HepG2 (cell line): ENCODE results near the gene RGS14. TPM values are rescaled to one million over a fixed set of nuclear protein-coding genes. Genes with fewer than 3 reads are reported as not detected.

ENCODE experiments used
- ARHGAP35 ChIP-seq: sonication (generic); formaldehyde crosslinking; IDR thresholded peaks from 2 replicates; pipeline ENCODE4 v1.9.0; 2022; ENCODE audit warnings: mild to moderate bottlenecking, inconsistent platforms, moderate library complexity, missing genetic modification reagents, borderline replicate concordance
- BRF2 ChIP-seq: sonication (generic); formaldehyde crosslinking; IDR thresholded peaks from 2 replicates; pipeline ENCODE4 v1.8.1; 2022; ENCODE audit warnings: mild to moderate bottlenecking, missing genetic modification reagents
- FOXC1 ChIP-seq: sonication (generic); formaldehyde crosslinking; IDR thresholded peaks from 2 replicates; pipeline ENCODE4 v1.8.0; 2022; ENCODE audit warnings: mild to moderate bottlenecking, missing genetic modification reagents, borderline replicate concordance
- GTF2F1 ChIP-seq: fragments of 150-350 bp; IDR thresholded peaks from 2 replicates; pipeline ENCODE4 v1.6.1; 2014; ENCODE audit warnings: low read length
- HCFC1 ChIP-seq: fragments of 150-350 bp; IDR thresholded peaks from 2 replicates; pipeline ENCODE4 v1.6.1; 2014; ENCODE audit warnings: low read depth, low read length
- HMG20B ChIP-seq: conservative IDR thresholded peaks from 2 replicates; pipeline ENCODE4 v1.6.1; 2016; ENCODE audit warnings: missing genetic modification reagents, missing compliant biosample characterization
- KAT8 ChIP-seq: IDR thresholded peaks from 2 replicates; pipeline ENCODE4 v1.6.1; 2016; ENCODE audit warnings: missing genetic modification reagents, missing compliant biosample characterization
- PHF8 ChIP-seq: sonication (generic); formaldehyde crosslinking; IDR thresholded peaks from 2 replicates; pipeline ENCODE4 v1.5.0; 2020; ENCODE audit warnings: missing genetic modification reagents
- RORA ChIP-seq: sonication (generic); formaldehyde crosslinking; IDR thresholded peaks from 2 replicates; pipeline ENCODE4 v1.5.0; 2020; ENCODE audit warnings: mild to moderate bottlenecking, missing genetic modification reagents, moderate library complexity
- SIX4 ChIP-seq: sonication (generic); formaldehyde crosslinking; IDR thresholded peaks from 2 replicates; pipeline ENCODE4 v1.4.0; 2020; ENCODE audit warnings: missing genetic modification reagents
- ZKSCAN1 ChIP-seq: fragments of 150-350 bp; IDR thresholded peaks from 2 replicates; pipeline ENCODE4 v1.6.1; 2014; ENCODE audit warnings: low read length
- ZMYM2 ChIP-seq: sonication (generic); formaldehyde crosslinking; IDR thresholded peaks from 2 replicates; pipeline ENCODE4 v1.8.0; 2022; ENCODE audit warnings: mild to moderate bottlenecking, missing genetic modification reagents
- ZNF235 ChIP-seq: sonication (generic); formaldehyde crosslinking; IDR thresholded peaks from 2 replicates; pipeline ENCODE4 v1.8.1; 2023; ENCODE audit warnings: mild to moderate bottlenecking, missing genetic modification reagents, borderline replicate concordance
- ZNF878 ChIP-seq: sonication (generic); formaldehyde crosslinking; IDR thresholded peaks from 2 replicates; pipeline ENCODE4 v1.8.1; 2023; ENCODE audit warnings: mild to moderate bottlenecking, missing genetic modification reagents, moderate library complexity
- ZSCAN9 ChIP-seq: IDR thresholded peaks from 2 replicates; pipeline ENCODE4 v1.6.1; 2016; ENCODE audit warnings: borderline replicate concordance
- polyA plus RNA-seq, 8 experiments: library from polyadenylated mRNA; depleted of rRNA in 3 of 8; stranded (reverse) in 7 of 8; unstranded in 1 of 8; fragments of >200 nt; fragmentation: Illumina TruSeq in 4 of 8; extraction: Trizol in 4 of 8; gene quantifications; 2 replicates each; pipeline versions ENCODE4 v1.2.1 to v1.2.3, GENCODE V29; 2011 to 2016; ENCODE audit warnings: low read depth in 4 of 8, missing spikeins in 1 of 8, mixed read lengths in 1 of 8; ENCODE audit not compliant: insufficient read depth in 1 of 8
- total RNA-seq, 5 experiments: library from RNA; depleted of rRNA; stranded (reverse); fragments of >200 nt; fragmentation: Illumina TruSeq; extraction: Trizol; gene quantifications; 2 replicates each; pipeline ENCODE4 v1.2.3, GENCODE V29; 2016; ENCODE audit warnings: low read depth in 1 of 5
- TF ChIP-seq, protein P1 (sequence below): sonication (generic); formaldehyde crosslinking; IDR thresholded peaks from 2 replicates; pipeline ENCODE4 v1.5.0; 2020; ENCODE audit warnings: mild to moderate bottlenecking, missing genetic modification reagents
- TF ChIP-seq, protein P2 (sequence below): IDR thresholded peaks from 2 replicates; pipeline ENCODE4 v1.6.1; 2016; ENCODE audit warnings: low read depth, missing genetic modification reagents, missing compliant biosample characterization

Gene RGS14
- total and polyA plus RNA-seq, 2 of the 13 experiments (the other 11 are each of a cell fraction or from before 2014, with no cell fraction given), result 11.1 to 17.2 TPM

- TF ChIP-seq HCFC1, result peak; percentile 82
- TF ChIP-seq KAT8 (CRISPR knock-in tag), result peak; percentile 98
- TF ChIP-seq, protein P1, sequence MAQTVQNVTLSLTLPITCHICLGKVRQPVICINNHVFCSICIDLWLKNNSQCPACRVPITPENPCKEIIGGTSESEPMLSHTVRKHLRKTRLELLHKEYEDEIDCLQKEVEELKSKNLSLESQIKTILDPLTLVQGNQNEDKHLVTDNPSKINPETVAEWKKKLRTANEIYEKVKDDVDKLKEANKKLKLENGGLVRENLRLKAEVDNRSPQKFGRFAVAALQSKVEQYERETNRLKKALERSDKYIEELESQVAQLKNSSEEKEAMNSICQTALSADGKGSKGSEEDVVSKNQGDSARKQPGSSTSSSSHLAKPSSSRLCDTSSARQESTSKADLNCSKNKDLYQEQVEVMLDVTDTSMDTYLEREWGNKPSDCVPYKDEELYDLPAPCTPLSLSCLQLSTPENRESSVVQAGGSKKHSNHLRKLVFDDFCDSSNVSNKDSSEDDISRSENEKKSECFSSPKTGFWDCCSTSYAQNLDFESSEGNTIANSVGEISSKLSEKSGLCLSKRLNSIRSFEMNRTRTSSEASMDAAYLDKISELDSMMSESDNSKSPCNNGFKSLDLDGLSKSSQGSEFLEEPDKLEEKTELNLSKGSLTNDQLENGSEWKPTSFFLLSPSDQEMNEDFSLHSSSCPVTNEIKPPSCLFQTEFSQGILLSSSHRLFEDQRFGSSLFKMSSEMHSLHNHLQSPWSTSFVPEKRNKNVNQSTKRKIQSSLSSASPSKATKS (CRISPR knock-in tag), result no peak
- TF ChIP-seq GTF2F1, result no peak
- TF ChIP-seq BRF2 (CRISPR knock-in tag), result peak; percentile 63; the same call in 1 of the 2 replicates
- TF ChIP-seq ZNF878, result 0 out of 2 replicates have a peak, but pooled peaks have one; percentile 47
- TF ChIP-seq HMG20B (CRISPR knock-in tag), result no peak
- no peak for TF ChIP-seq ZMYM2 (CRISPR knock-in tag)
- TF ChIP-seq, protein P2, sequence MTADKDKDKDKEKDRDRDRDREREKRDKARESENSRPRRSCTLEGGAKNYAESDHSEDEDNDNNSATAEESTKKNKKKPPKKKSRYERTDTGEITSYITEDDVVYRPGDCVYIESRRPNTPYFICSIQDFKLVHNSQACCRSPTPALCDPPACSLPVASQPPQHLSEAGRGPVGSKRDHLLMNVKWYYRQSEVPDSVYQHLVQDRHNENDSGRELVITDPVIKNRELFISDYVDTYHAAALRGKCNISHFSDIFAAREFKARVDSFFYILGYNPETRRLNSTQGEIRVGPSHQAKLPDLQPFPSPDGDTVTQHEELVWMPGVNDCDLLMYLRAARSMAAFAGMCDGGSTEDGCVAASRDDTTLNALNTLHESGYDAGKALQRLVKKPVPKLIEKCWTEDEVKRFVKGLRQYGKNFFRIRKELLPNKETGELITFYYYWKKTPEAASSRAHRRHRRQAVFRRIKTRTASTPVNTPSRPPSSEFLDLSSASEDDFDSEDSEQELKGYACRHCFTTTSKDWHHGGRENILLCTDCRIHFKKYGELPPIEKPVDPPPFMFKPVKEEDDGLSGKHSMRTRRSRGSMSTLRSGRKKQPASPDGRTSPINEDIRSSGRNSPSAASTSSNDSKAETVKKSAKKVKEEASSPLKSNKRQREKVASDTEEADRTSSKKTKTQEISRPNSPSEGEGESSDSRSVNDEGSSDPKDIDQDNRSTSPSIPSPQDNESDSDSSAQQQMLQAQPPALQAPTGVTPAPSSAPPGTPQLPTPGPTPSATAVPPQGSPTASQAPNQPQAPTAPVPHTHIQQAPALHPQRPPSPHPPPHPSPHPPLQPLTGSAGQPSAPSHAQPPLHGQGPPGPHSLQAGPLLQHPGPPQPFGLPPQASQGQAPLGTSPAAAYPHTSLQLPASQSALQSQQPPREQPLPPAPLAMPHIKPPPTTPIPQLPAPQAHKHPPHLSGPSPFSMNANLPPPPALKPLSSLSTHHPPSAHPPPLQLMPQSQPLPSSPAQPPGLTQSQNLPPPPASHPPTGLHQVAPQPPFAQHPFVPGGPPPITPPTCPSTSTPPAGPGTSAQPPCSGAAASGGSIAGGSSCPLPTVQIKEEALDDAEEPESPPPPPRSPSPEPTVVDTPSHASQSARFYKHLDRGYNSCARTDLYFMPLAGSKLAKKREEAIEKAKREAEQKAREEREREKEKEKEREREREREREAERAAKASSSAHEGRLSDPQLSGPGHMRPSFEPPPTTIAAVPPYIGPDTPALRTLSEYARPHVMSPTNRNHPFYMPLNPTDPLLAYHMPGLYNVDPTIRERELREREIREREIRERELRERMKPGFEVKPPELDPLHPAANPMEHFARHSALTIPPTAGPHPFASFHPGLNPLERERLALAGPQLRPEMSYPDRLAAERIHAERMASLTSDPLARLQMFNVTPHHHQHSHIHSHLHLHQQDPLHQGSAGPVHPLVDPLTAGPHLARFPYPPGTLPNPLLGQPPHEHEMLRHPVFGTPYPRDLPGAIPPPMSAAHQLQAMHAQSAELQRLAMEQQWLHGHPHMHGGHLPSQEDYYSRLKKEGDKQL (CRISPR knock-in tag), result 0 out of 2 replicates have a peak, but pooled peaks have one; percentile 17
- TF ChIP-seq RORA (CRISPR knock-in tag), result no peak
- TF ChIP-seq SIX4 (CRISPR knock-in tag), result 0 out of 2 replicates have a peak, but pooled peaks have one; percentile 7
- peak; percentile 30; the same call in 1 of the 2 replicates for TF ChIP-seq ZKSCAN1
- TF ChIP-seq ZNF235, result no peak
- TF ChIP-seq FOXC1 (CRISPR knock-in tag), result 0 out of 2 replicates have a peak, but pooled peaks have one; percentile 41
- no peak; the same call in 1 of the 2 replicates for TF ChIP-seq ZSCAN9 (CRISPR knock-in tag)
- no peak; the same call in 1 of the 2 replicates for TF ChIP-seq ARHGAP35
- peak; percentile 88 for TF ChIP-seq PHF8 (CRISPR knock-in tag)
Measured at GRCh38 chr5:177351392-177352329, 6.1 kb upstream of the RGS14 start, which contains the start of gene LMAN2 (continued).
